Activated CD4-positive, alpha-beta T cell treated with anti-CD3 and anti-CD28 coated beads, Interleukin-2, amount 10 ng/mL, durations not matched to agents 24 days and 14 days (primary cell): Measurements from ENCODE around the gene PARPBP. TPM values are rescaled to one million over a fixed set of nuclear protein-coding genes. Genes with fewer than 3 reads are reported as not detected.

Experiments
- DNase-seq: peaks from one replicate; pipeline ENCODE4 v3.0.0; 2022
- H3K27ac Mint-ChIP-seq: one replicate; pipeline ENCODE4 v1.8.0; 2022; ENCODE audit warnings: mild to moderate bottlenecking, mixed read lengths
- H3K27me3 Mint-ChIP-seq: one replicate; pipeline ENCODE4 v1.8.0; 2022; ENCODE audit warnings: mixed read lengths
- H3K36me3 Mint-ChIP-seq: one replicate; pipeline ENCODE4 v1.8.0; 2022; ENCODE audit warnings: low read depth, mild to moderate bottlenecking, mixed read lengths
- H3K4me1 Mint-ChIP-seq: one replicate; pipeline ENCODE4 v1.8.0; 2021; ENCODE audit warnings: mixed read lengths
- H3K4me3 Mint-ChIP-seq: one replicate; pipeline ENCODE4 v1.8.0; 2022; ENCODE audit warnings: mild to moderate bottlenecking, moderate library complexity, mixed read lengths
- H3K9me3 Mint-ChIP-seq: one replicate; pipeline ENCODE4 v1.8.0; 2021; ENCODE audit warnings: mixed read lengths
- intact Hi-C: fragments of 100-400 bp; cut with micrococcal nuclease; formaldehyde crosslinking; loops from one replicate; pipeline ENCODE4 v1.15.1; 2023
- total RNA-seq: library from RNA; stranded (reverse); gene quantifications from 2 replicates; pipeline ENCODE4 v1.2.3, GENCODE V29; 2022

The PARPBP gene
- total RNA-seq, 1 donor from 2014 or later = 22.9 TPM

- Mint-ChIP-seq H3K36me3 (peaks cover 17% of the 10 kb centered on the region), H3K9me3 (no peaks in the 10 kb centered on the region), H3K4me3 (no peak overlapping the region), H3K27me3 (no peaks in the 10 kb centered on the region), H3K27ac (peak overlapping the region; percentile 25), H3K4me1 (peaks cover 20% of the 10 kb centered on the region)
- DNase-seq = no peak
- intact Hi-C loops = loop anchor here (2.0 to 5.0 kb wide), 2 partner anchors 313 to 530 kb away; no protein-coding TSS in a partner anchor
These were observed 52.0 kb downstream of the PARPBP start for GRCh38 chr12:102171951-102172350.

- H3K4me1 Mint-ChIP-seq = peaks cover 17% of the 10 kb centered on the region
- H3K9me3 Mint-ChIP-seq = no peaks in the 10 kb centered on the region
- H3K27me3 Mint-ChIP-seq = no peaks in the 10 kb centered on the region
- peaks cover 16% of the 10 kb centered on the region for H3K36me3 Mint-ChIP-seq
- intact Hi-C loops = loop anchor here (5.0 kb wide), 1 partner anchor 530 kb away; no protein-coding TSS in a partner anchor
- DNase-seq = no peak
- H3K27ac Mint-ChIP-seq = no peak overlapping the region
- H3K4me3 Mint-ChIP-seq = no peak overlapping the region
These were observed 52.5 kb downstream of the PARPBP start for GRCh38 chr12:102172436-102172835.

GRCh38 chr12:102174117-102174516 is 54.1 kb downstream of the PARPBP start:
- H3K27ac Mint-ChIP-seq = no peak overlapping the region
- intact Hi-C loops = loop anchor here (5.0 kb wide), 1 partner anchor 528 kb away; no protein-coding TSS in a partner anchor

DNA sequence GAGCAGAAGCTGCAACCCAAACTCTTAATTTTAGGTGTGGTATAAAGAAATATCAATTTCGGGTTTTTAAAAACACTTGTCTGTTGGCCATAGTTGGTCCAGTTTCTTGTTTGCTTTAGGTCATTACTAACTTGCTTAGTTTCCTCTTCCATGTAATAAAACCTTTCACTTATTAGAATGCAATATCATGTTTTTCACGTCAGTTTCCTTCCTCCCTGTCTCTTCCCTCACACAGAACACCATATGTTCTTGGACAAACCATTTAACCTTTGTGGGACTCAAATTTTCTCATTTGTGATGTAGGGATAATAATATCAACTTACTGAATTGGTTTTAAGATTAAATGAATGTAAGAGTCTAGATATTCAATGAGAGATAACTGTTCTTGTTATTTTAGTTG is 54.8 kb downstream of the PARPBP start:
- intact Hi-C loops = loop anchor here (5.0 kb wide), 1 partner anchor 528 kb away; no protein-coding TSS in a partner anchor
- Mint-ChIP-seq H3K4me3 (no peak overlapping the region), H3K27ac (no peak overlapping the region), H3K9me3 (no peaks in the 10 kb centered on the region), H3K4me1 (peaks cover 2% of the 10 kb centered on the region), H3K36me3 (peaks cover 9% of the 10 kb centered on the region), H3K27me3 (no peaks in the 10 kb centered on the region)
- DNase-seq = no peak

More at GRCh38 chr12:102174117-102174516, 54.1 kb downstream of the PARPBP start:
- Mint-ChIP-seq H3K9me3 (no peaks in the 10 kb centered on the region), H3K36me3 (peaks cover 12% of the 10 kb centered on the region), H3K4me3 (no peak overlapping the region), H3K27me3 (no peaks in the 10 kb centered on the region), H3K4me1 (peaks cover 5% of the 10 kb centered on the region)
- DNase-seq = no peak

DNA sequence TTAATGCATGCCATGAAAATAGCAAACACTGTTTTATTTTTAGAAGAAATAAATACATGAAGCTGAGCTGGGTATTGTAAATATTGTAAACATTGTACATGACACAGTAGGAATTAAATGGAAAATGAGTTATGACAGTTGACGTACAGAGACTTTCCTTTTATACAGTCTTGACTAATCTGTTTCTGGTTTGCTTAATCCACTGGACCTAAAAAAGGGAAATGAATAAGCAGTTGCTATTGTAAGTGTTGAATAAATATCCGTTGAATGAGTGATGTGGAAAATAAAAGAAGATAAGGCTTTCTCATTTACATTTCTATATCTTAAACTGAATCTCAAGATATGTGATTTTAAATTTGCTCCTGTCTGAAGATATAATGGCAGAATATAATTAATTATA is 62.7 kb downstream of the PARPBP start:
- intact Hi-C loops = no loop called here
- no peak overlapping the region for H3K27ac Mint-ChIP-seq
- H3K36me3 Mint-ChIP-seq = peaks cover 20% of the 10 kb centered on the region
- H3K4me1 Mint-ChIP-seq = peaks cover 2% of the 10 kb centered on the region
- no peaks in the 10 kb centered on the region for H3K9me3 Mint-ChIP-seq
- H3K4me3 Mint-ChIP-seq = no peak overlapping the region
- no peaks in the 10 kb centered on the region for H3K27me3 Mint-ChIP-seq
- no peak for DNase-seq

DNA sequence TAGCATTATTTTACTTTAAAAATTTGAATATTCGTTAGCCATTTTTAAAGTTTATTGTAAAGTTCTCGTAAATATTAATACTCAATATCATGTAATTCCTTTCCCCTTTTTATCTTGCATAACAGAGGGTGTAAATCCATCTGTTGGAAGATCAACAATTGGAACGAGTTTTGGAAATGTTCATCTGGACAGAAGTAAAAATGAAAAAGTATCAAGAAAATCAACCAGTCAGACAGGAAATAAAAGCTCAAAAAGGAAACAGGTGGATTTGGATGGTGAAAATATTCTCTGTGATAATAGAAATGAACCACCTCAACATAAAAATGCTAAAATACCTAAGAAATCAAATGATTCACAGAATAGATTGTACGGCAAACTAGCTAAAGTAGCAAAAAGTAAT is 75.8 kb downstream of the PARPBP start:
- Mint-ChIP-seq H3K4me1 (peaks cover 17% of the 10 kb centered on the region), H3K27ac (no peak overlapping the region), H3K9me3 (no peaks in the 10 kb centered on the region), H3K4me3 (no peak overlapping the region), H3K27me3 (no peaks in the 10 kb centered on the region), H3K36me3 (peaks cover 17% of the 10 kb centered on the region)
- no peak for DNase-seq
- intact Hi-C loops = loop anchor here (2.0 to 10.0 kb wide), 2 partner anchors 75 to 1309 kb away; partner anchors contain the start of genes NUP37 and PARPBP

DNA sequence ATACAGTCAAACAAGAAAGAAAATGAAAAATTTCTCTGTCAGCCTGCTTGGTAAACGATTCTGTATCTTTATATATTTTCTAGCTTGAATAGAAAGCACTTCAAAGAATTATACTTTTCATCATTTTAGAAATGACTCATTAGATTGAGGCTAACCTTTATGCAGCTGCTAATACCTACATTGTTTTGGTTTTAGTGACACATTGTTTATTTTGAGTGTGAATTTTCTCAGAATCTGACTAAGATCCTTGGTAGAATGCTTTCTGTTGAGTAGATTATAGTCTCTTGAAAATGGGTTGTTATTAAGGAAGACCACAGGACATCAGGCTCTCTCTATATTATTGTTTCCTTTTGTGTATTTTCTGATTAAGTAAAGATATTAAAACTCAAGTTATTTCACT is 77.8 kb downstream of the PARPBP start, which contains the start of gene PMCH:
TSS of gene PMCH (minus strand) at position 45 of the 400 bp plus-strand sequence. CDS start 63 bp downstream, outside the sequence.
- H3K36me3 Mint-ChIP-seq = peaks cover 27% of the 10 kb centered on the region
- H3K9me3 Mint-ChIP-seq = no peaks in the 10 kb centered on the region
- peak within 1 kb of the TSS; percentile 87 for H3K27ac Mint-ChIP-seq
- peaks cover 17% of the 10 kb centered on the region for H3K4me1 Mint-ChIP-seq
- intact Hi-C loops = loop anchor here (1.0 to 10.0 kb wide), 7 partner anchors 9 to 1307 kb away; partner anchors contain the start of genes NUP37 and PARPBP
- no peaks in the 10 kb centered on the region for H3K27me3 Mint-ChIP-seq
- DNase-seq = no peak
- peak within 1 kb of the TSS; percentile 35 for H3K4me3 Mint-ChIP-seq

GRCh38 chr12:102201436-102202061 is 81.6 kb downstream of the PARPBP start:
- peaks cover 49% of the 10 kb centered on the region for H3K36me3 Mint-ChIP-seq
- H3K4me3 Mint-ChIP-seq = no peak overlapping the region
- peaks cover 17% of the 10 kb centered on the region for H3K9me3 Mint-ChIP-seq
- H3K4me1 Mint-ChIP-seq = peaks cover 23% of the 10 kb centered on the region
- no peak for DNase-seq
- H3K27ac Mint-ChIP-seq = no peak overlapping the region
- no peaks in the 10 kb centered on the region for H3K27me3 Mint-ChIP-seq
- intact Hi-C loops = no loop called here

DNA sequence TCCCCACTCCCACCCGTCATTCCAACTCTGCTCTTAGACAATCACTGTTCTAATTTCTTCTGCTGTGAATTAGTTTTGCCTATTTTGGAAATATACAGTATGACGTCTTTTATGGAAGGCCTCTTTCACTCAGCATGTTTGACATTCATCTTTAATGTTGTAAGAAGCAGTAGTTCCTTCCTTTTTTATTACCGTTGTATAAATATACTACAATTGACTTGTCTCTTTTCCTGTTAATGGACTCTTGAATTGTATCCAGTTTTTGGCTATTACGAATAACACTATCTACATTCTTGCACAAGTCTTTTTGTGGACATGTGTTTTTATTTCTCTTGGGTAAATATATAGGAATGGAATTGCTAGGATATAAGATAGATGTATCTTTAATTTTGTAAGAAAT is 82.6 kb downstream of the PARPBP start:
- Mint-ChIP-seq H3K36me3 (peaks cover 53% of the 10 kb centered on the region), H3K4me3 (no peak overlapping the region), H3K4me1 (peaks cover 14% of the 10 kb centered on the region), H3K27me3 (no peaks in the 10 kb centered on the region), H3K27ac (no peak overlapping the region), H3K9me3 (peaks cover 17% of the 10 kb centered on the region)
- intact Hi-C loops = no loop called here
- DNase-seq = no peak

DNA sequence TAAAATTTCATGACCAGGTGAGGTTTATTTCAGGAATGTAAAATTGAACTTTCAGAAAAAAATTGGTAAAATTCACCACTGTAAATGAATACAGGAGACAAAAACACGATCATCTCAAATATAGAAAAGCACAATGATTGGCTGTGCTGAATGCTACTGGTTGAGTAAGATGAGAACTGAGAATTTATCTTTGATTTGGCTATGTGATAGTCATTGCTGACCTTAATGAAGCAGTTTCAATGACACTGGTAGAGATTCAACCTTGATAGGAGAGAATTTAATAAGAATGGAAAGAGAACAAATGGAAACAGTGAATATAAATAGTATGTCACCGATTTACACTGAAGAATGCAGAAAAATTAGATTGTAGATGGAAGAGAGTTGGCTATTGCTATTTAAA is 84.0 kb downstream of the PARPBP start:
- intact Hi-C loops = no loop called here
- Mint-ChIP-seq H3K4me1 (peaks cover 13% of the 10 kb centered on the region), H3K27ac (peak overlapping the region; percentile 65), H3K4me3 (no peak overlapping the region), H3K36me3 (peaks cover 65% of the 10 kb centered on the region), H3K9me3 (peaks cover 29% of the 10 kb centered on the region), H3K27me3 (no peaks in the 10 kb centered on the region)
- DNase-seq = no peak

GRCh38 chr12:102215992-102216691 is 96.2 kb downstream of the PARPBP start:
- Mint-ChIP-seq H3K36me3 (no peaks in the 10 kb centered on the region), H3K4me3 (no peak overlapping the region), H3K4me1 (no peaks in the 10 kb centered on the region), H3K9me3 (no peaks in the 10 kb centered on the region), H3K27me3 (no peaks in the 10 kb centered on the region), H3K27ac (no peak overlapping the region)
- no peak for DNase-seq
- intact Hi-C loops = no loop called here

- Mint-ChIP-seq H3K9me3 (no peaks in the 10 kb centered on the region), H3K27me3 (no peaks in the 10 kb centered on the region), H3K4me1 (no peaks in the 10 kb centered on the region), H3K36me3 (no peaks in the 10 kb centered on the region), H3K27ac (no peak overlapping the region), H3K4me3 (no peak overlapping the region)
- intact Hi-C loops = no loop called here
- no peak for DNase-seq
These were observed 100.8 kb downstream of the PARPBP start for GRCh38 chr12:102220736-102221135.

- peaks cover 13% of the 10 kb centered on the region for H3K27me3 Mint-ChIP-seq
These were observed 108.0 kb downstream of the PARPBP start for GRCh38 chr12:102227954-102228353.

DNA sequence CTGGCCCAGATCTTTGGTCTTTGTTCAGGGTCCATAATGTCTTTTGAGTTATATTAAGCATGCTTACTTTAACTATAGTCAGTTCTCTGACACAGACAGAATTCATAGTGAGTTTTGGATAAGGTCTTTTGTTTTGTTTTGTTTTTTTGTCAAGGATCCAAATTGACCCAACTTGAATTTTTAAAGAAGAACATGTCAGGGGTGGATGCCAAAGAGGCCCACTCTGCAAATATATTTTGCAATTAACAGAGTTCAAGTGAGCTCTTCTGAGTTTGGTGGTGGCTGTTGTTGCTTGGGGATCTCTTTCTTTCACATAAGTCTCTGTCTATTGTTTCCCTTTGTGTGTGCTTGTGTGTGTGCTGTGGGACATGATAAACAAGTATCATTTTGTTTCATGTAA is 112.1 kb downstream of the PARPBP start:
- intact Hi-C loops = no loop called here
- Mint-ChIP-seq H3K27me3 (peaks cover 15% of the 10 kb centered on the region), H3K4me1 (no peaks in the 10 kb centered on the region), H3K4me3 (no peak overlapping the region), H3K27ac (no peak overlapping the region), H3K36me3 (no peaks in the 10 kb centered on the region), H3K9me3 (peaks cover 3% of the 10 kb centered on the region)
- DNase-seq = no peak

More at GRCh38 chr12:102227954-102228353, 108.0 kb downstream of the PARPBP start:
- intact Hi-C loops = no loop called here
- Mint-ChIP-seq H3K4me1 (no peaks in the 10 kb centered on the region), H3K27ac (no peak overlapping the region), H3K4me3 (no peak overlapping the region), H3K36me3 (no peaks in the 10 kb centered on the region), H3K9me3 (no peaks in the 10 kb centered on the region)
- no peak for DNase-seq
